ENCODE measurements around the gene REP15.

DNA sequence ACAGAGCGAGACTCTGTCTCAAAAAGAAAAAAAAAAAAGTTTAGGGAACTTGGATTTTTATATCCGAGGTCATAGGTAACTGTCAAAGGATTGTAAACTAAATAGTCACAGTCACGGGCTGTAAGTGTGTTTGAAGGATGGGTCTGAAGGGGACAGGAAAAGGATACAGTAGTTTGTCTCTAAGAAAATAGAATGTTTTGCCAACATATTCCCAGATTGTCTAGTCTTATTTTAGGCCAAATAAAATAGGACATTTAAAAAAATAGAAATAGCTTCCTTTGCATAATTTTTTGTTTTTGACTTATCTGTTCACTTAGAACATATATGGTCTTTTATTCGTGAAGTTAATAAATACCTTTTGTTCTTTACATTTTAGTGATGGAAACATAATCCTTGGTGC is 24.2 kb upstream of the REP15 start:
- TF ChIP-seq, protein P1, sequence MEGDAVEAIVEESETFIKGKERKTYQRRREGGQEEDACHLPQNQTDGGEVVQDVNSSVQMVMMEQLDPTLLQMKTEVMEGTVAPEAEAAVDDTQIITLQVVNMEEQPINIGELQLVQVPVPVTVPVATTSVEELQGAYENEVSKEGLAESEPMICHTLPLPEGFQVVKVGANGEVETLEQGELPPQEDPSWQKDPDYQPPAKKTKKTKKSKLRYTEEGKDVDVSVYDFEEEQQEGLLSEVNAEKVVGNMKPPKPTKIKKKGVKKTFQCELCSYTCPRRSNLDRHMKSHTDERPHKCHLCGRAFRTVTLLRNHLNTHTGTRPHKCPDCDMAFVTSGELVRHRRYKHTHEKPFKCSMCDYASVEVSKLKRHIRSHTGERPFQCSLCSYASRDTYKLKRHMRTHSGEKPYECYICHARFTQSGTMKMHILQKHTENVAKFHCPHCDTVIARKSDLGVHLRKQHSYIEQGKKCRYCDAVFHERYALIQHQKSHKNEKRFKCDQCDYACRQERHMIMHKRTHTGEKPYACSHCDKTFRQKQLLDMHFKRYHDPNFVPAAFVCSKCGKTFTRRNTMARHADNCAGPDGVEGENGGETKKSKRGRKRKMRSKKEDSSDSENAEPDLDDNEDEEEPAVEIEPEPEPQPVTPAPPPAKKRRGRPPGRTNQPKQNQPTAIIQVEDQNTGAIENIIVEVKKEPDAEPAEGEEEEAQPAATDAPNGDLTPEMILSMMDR (IDR thresholded peaks at IDR 0.05) = no peak
- TF ChIP-seq, protein P2, sequence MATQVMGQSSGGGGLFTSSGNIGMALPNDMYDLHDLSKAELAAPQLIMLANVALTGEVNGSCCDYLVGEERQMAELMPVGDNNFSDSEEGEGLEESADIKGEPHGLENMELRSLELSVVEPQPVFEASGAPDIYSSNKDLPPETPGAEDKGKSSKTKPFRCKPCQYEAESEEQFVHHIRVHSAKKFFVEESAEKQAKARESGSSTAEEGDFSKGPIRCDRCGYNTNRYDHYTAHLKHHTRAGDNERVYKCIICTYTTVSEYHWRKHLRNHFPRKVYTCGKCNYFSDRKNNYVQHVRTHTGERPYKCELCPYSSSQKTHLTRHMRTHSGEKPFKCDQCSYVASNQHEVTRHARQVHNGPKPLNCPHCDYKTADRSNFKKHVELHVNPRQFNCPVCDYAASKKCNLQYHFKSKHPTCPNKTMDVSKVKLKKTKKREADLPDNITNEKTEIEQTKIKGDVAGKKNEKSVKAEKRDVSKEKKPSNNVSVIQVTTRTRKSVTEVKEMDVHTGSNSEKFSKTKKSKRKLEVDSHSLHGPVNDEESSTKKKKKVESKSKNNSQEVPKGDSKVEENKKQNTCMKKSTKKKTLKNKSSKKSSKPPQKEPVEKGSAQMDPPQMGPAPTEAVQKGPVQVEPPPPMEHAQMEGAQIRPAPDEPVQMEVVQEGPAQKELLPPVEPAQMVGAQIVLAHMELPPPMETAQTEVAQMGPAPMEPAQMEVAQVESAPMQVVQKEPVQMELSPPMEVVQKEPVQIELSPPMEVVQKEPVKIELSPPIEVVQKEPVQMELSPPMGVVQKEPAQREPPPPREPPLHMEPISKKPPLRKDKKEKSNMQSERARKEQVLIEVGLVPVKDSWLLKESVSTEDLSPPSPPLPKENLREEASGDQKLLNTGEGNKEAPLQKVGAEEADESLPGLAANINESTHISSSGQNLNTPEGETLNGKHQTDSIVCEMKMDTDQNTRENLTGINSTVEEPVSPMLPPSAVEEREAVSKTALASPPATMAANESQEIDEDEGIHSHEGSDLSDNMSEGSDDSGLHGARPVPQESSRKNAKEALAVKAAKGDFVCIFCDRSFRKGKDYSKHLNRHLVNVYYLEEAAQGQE (IDR thresholded peaks at IDR 0.05; ENCODE audit: insufficient read depth in 1 of 2, low read depth in 2 of 2, low read length in 1 of 2) = no peak
- TF ChIP-seq POLR2AphosphoS5 (IDR thresholded peaks at IDR 0.05; ENCODE audit: low read depth, low read length) = no peak

Measured in Panc1 (cell line).